PFSK-1 (cell line): ENCODE data around the gene INCA1.
A peak's percentile ranks its signal among the peaks of the same experiment; 100 is the strongest.

ENCODE experiments used
- FOXP2 ChIP-seq: optimal IDR thresholded peaks from 2 replicates; pipeline ENCODE3; 2011; ENCODE audit warnings: borderline replicate concordance, control low read depth, inconsistent platforms; ENCODE audit not compliant: insufficient read depth; ENCODE audit errors: extremely low read length, extremely low read depth
- POLR2AphosphoS5 ChIP-seq: IDR thresholded peaks from 2 replicates; pipeline ENCODE4 v1.6.1; 2012; ENCODE audit warnings: low read depth, mild to moderate bottlenecking, control low read depth, low read length, moderate library complexity
- SIN3A ChIP-seq: IDR thresholded peaks from 2 replicates; pipeline ENCODE4 v1.6.1; 2012; ENCODE audit warnings: mild to moderate bottlenecking, low read length, moderate library complexity, borderline replicate concordance; ENCODE audit not compliant: insufficient read depth
- TAF1 ChIP-seq: IDR thresholded peaks from 2 replicates; pipeline ENCODE4 v1.6.1; 2012; ENCODE audit warnings: low read length, control low read depth, borderline replicate concordance; ENCODE audit not compliant: insufficient read depth
- TF ChIP-seq, protein P1 (sequence below), 2 experiments: IDR thresholded peaks; 2 replicates each; pipeline versions ENCODE4 v1.6.1 to v1.8.0; 2011 to 2012; ENCODE audit warnings: low read depth in 2 of 2, low read length in 2 of 2, control low read depth in 1 of 2, inconsistent platforms in 1 of 2, mild to moderate bottlenecking in 1 of 2, moderate library complexity in 1 of 2; ENCODE audit not compliant: insufficient read depth in 1 of 2

INCA1 gene

DNA sequence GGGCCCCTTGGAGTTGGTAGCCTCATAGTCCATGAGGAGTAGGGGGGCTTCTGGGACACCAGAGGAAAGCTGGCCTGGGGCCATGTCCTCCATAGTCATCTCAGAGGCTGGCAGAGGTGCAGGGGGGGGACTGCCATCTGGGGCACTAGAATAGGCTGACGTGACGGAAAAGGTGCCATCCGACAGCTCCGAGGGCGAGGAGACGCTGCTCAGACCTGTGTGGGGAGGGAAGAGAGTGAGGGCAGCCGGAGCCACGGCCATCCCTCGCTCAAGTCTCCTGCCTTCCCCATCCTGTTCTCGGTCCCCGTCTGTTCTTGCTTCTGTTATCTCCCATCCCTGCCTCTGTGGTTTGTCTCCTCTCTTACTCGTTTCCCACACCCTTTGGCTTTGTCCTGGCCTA lies 25.0 kb downstream of the INCA1 start:
- TF ChIP-seq FOXP2, result no peak
- TF ChIP-seq TAF1, result no peak
- no peak for TF ChIP-seq SIN3A

DNA sequence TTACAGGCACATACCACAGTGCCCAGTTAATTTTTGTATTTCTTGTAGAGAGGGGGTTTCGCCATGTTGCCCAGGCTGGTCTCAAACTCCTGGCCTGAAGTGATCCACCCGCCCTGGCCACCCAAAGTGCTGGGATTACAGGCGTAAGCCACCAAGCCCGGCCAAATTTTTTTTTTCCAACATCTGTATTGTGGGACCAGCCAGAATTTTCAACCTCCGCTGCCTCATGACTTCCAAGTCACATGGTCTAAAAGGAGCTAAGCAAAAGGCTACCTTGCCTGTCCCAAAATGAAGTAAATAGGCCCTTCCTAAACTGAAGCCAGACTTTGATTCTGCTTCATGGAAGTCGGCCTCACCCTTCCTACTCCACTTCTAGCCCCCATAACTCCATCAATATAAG lies 25.5 kb downstream of the INCA1 start:
- TF ChIP-seq POLR2AphosphoS5 (no peak), FOXP2 (no peak), SIN3A (no peak), TAF1 (no peak)
- TF ChIP-seq, protein P1, sequence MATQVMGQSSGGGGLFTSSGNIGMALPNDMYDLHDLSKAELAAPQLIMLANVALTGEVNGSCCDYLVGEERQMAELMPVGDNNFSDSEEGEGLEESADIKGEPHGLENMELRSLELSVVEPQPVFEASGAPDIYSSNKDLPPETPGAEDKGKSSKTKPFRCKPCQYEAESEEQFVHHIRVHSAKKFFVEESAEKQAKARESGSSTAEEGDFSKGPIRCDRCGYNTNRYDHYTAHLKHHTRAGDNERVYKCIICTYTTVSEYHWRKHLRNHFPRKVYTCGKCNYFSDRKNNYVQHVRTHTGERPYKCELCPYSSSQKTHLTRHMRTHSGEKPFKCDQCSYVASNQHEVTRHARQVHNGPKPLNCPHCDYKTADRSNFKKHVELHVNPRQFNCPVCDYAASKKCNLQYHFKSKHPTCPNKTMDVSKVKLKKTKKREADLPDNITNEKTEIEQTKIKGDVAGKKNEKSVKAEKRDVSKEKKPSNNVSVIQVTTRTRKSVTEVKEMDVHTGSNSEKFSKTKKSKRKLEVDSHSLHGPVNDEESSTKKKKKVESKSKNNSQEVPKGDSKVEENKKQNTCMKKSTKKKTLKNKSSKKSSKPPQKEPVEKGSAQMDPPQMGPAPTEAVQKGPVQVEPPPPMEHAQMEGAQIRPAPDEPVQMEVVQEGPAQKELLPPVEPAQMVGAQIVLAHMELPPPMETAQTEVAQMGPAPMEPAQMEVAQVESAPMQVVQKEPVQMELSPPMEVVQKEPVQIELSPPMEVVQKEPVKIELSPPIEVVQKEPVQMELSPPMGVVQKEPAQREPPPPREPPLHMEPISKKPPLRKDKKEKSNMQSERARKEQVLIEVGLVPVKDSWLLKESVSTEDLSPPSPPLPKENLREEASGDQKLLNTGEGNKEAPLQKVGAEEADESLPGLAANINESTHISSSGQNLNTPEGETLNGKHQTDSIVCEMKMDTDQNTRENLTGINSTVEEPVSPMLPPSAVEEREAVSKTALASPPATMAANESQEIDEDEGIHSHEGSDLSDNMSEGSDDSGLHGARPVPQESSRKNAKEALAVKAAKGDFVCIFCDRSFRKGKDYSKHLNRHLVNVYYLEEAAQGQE (IDR thresholded peaks at IDR 0.05; ENCODE audit: insufficient read depth in 1 of 2, low read depth in 2 of 2, low read length in 2 of 2), result no peak

DNA sequence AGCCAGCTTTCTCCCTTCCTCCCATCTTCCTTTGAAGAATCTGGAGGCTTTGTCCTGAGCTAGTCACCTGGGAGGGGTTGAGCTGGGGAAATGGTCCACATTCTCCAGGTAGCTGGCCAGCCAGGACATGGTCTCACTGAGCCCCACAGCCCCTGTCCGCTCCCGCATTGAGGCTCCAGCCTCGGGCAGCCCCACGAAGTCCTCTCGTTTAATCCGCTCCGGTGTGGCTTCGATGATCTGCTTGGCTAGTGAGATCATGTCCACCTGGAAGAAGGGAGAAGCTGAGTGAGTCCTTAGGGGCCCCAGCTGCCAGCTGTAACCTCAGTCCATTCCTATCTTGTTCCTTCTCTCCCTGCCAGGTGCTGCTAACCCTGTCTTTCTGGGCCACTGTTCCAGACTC lies 27.0 kb downstream of the INCA1 start:
- TF ChIP-seq, protein P1 (IDR thresholded peaks at IDR 0.05; ENCODE audit: insufficient read depth in 1 of 2, low read depth in 2 of 2, low read length in 2 of 2), result no peak
- TF ChIP-seq SIN3A, result no peak
- TF ChIP-seq FOXP2, result no peak
- no peak for TF ChIP-seq POLR2AphosphoS5
- no peak for TF ChIP-seq TAF1

DNA sequence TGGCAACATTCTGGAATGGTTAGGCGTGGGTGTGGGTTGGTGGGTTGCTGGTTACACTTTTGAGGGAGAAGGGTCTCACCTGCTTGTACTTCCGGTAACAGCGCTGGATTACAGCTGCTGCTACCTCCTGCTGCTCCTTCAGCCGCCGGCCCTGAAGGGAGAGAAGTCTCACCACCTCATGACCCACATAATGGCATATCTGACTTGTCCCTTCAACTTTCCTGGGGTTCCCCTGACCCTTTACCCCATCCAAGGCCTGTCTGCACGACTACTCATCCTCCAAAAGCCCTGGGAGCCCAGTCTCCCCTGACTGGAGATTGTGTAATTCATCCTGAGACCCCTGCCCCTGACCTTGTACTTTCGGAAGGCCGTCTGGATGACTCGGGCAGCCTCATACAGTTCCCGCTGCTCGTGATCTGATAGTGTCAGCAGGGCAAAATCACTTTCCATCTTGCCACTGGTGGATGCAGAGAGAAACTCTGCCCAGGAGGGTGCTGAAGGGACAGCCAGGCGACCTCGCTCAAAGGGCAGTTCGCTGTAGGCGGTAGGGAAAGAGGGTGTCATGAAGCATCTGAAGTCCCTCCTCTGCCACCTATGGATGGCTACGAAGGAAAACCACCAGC lies 27.7 kb downstream of the INCA1 start:
- no peak for TF ChIP-seq SIN3A
- no peak; the same call in 1 of the 2 replicates for TF ChIP-seq POLR2AphosphoS5
- TF ChIP-seq, protein P1 (IDR thresholded peaks at IDR 0.05; ENCODE audit: insufficient read depth in 1 of 2, low read depth in 2 of 2, low read length in 2 of 2), result peak in 1 of 2 experiments; percentile 33; a peak in 1 of 4 replicates
- TF ChIP-seq FOXP2, result no peak

DNA sequence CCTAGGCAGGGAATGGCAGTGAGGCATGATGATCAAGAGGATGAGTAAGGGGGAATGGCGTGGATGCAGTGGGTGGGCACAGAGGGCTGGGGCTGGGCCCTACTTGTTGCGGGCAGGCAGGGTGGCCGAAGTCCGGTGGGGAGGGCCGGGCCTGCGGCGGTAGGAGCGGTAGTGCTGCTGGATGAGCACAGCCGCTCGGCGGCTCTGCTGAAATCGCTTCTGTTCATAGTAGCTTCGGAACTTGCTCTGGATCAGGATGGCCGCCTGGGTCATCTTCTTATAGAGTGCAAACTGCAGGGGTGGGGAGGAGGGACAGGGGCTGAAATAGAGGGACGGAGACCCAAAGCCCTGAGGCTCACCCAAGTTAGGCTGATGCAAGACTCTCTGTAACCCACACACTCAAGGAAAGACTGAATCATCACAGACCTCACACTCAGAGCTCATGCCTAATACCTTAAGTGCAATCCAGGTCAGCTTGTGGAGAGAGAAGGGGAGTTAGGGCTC lies 28.2 kb downstream of the INCA1 start:
- TF ChIP-seq SIN3A, result no peak
- TF ChIP-seq TAF1, result peak; percentile 34; the same call in 1 of the 2 replicates
- TF ChIP-seq, protein P1 (IDR thresholded peaks at IDR 0.05; ENCODE audit: insufficient read depth in 1 of 2, low read depth in 2 of 2, low read length in 2 of 2), result no peak
- TF ChIP-seq POLR2AphosphoS5, result peak; percentile 63
